Measurements from ENCODE around the gene NLRP7. TPM values are rescaled to one million over a fixed set of nuclear protein-coding genes. Genes with fewer than 3 reads are reported as not detected.
"Not testable (repeated sequence)": the region's sequence is repeated elsewhere in the genome, so short reads cannot be mapped to it uniquely, and the experiment has no call there.

NLRP7 gene
- total RNA-seq, 2 donors from 2014 or later, result not detected

GRCh38 chr19:54905803-54906511 lies 41.4 kb downstream of the NLRP7 start, which contains the start of gene NCR1:
Gene NCR1, plus strand, starts transcription at chr19:54906148. Its CDS starts 40 bp downstream, at chr19:54906188.
- Mint-ChIP-seq H3K36me3 (ENCODE audit: low read depth) (no peaks in the 10 kb centered on the region), H3K27ac (no peak within 1 kb of the TSS), H3K4me1 (no peaks in the 10 kb centered on the region), H3K4me3 (no peak within 1 kb of the TSS), H3K27me3 (peaks cover 6% of the 10 kb centered on the region)
- H3K9me3 ChIP-seq (ENCODE audit: control insufficient read depth, low read length, poor library complexity, severe bottlenecking), result no peaks in the 10 kb centered on the region
- no peak for ATAC-seq
- no peak for DNase-seq

GRCh38 chr19:54905421-54905802 lies 41.9 kb downstream of the NLRP7 start:
- Mint-ChIP-seq H3K36me3 (ENCODE audit: low read depth) (no peaks in the 10 kb centered on the region), H3K27ac (no peak overlapping the region), H3K4me1 (no peaks in the 10 kb centered on the region), H3K4me3 (no peak overlapping the region), H3K27me3 (peaks cover 7% of the 10 kb centered on the region)
- ATAC-seq, result no peak
- no peak for DNase-seq
- no peaks in the 10 kb centered on the region for H3K9me3 ChIP-seq (ENCODE audit: control insufficient read depth, low read length, poor library complexity, severe bottlenecking)

- not testable (repeated sequence) for DNase-seq; H3K9me3 ChIP-seq (ENCODE audit: control insufficient read depth, low read length, poor library complexity, severe bottlenecking); H3K27ac Mint-ChIP-seq; H3K4me3 Mint-ChIP-seq; H3K36me3 Mint-ChIP-seq (ENCODE audit: low read depth); ATAC-seq; H3K4me1 Mint-ChIP-seq
- peaks cover 17% of the 10 kb centered on the region for H3K27me3 Mint-ChIP-seq
These were observed 43.1 kb downstream of the NLRP7 start for GRCh38 chr19:54904261-54904660.

GRCh38 chr19:54903303-54903702 lies 44.0 kb downstream of the NLRP7 start:
- ATAC-seq, result no peak
- no peak overlapping the region for H3K27ac Mint-ChIP-seq

GRCh38 chr19:54902061-54902460 lies 45.3 kb downstream of the NLRP7 start:
- Mint-ChIP-seq H3K27ac (no peak overlapping the region), H3K27me3 (peaks cover 32% of the 10 kb centered on the region), H3K36me3 (ENCODE audit: low read depth) (peaks cover 2% of the 10 kb centered on the region), H3K4me1 (peaks cover 3% of the 10 kb centered on the region), H3K4me3 (no peak overlapping the region)
- ATAC-seq, result no peak
- DNase-seq, result no peak
- no peaks in the 10 kb centered on the region for H3K9me3 ChIP-seq (ENCODE audit: control insufficient read depth, low read length, poor library complexity, severe bottlenecking)

More at GRCh38 chr19:54903303-54903702, 44.0 kb downstream of the NLRP7 start:
- DNase-seq, result no peak
- H3K9me3 ChIP-seq (ENCODE audit: control insufficient read depth, low read length, poor library complexity, severe bottlenecking), result no peaks in the 10 kb centered on the region
- Mint-ChIP-seq H3K4me1 (peaks cover 3% of the 10 kb centered on the region), H3K27me3 (peaks cover 26% of the 10 kb centered on the region), H3K4me3 (no peak overlapping the region), H3K36me3 (ENCODE audit: low read depth) (no peaks in the 10 kb centered on the region)

GRCh38 chr19:54901153-54901552 lies 46.2 kb downstream of the NLRP7 start:
- H3K9me3 ChIP-seq (ENCODE audit: control insufficient read depth, low read length, poor library complexity, severe bottlenecking); H3K27ac Mint-ChIP-seq; ATAC-seq; H3K4me3 Mint-ChIP-seq; DNase-seq; H3K4me1 Mint-ChIP-seq; H3K36me3 Mint-ChIP-seq (ENCODE audit: low read depth): not testable (repeated sequence)
- H3K27me3 Mint-ChIP-seq, result peaks cover 35% of the 10 kb centered on the region

- not testable (repeated sequence) for H3K27ac Mint-ChIP-seq; DNase-seq; ATAC-seq; H3K4me1 Mint-ChIP-seq; H3K36me3 Mint-ChIP-seq (ENCODE audit: low read depth); H3K9me3 ChIP-seq (ENCODE audit: control insufficient read depth, low read length, poor library complexity, severe bottlenecking); H3K4me3 Mint-ChIP-seq
- peaks cover 39% of the 10 kb centered on the region for H3K27me3 Mint-ChIP-seq
These were observed 47.7 kb downstream of the NLRP7 start for GRCh38 chr19:54899646-54900045.

GRCh38 chr19:54898685-54899084 lies 48.6 kb downstream of the NLRP7 start:
- DNase-seq, result not testable (repeated sequence)
- H3K27me3 Mint-ChIP-seq, result peaks cover 40% of the 10 kb centered on the region

GRCh38 chr19:54896036-54896435 lies 51.3 kb downstream of the NLRP7 start:
- no peaks in the 10 kb centered on the region for H3K9me3 ChIP-seq (ENCODE audit: control insufficient read depth, low read length, poor library complexity, severe bottlenecking)
- peaks cover 40% of the 10 kb centered on the region for H3K27me3 Mint-ChIP-seq
- no peak overlapping the region for H3K4me3 Mint-ChIP-seq
- H3K4me1 Mint-ChIP-seq, result peaks cover 3% of the 10 kb centered on the region
- DNase-seq (no peak), ATAC-seq (no peak)
- peaks cover 2% of the 10 kb centered on the region for H3K36me3 Mint-ChIP-seq (ENCODE audit: low read depth)
- H3K27ac Mint-ChIP-seq, result no peak overlapping the region

More at GRCh38 chr19:54898685-54899084, 48.6 kb downstream of the NLRP7 start:
- H3K27ac Mint-ChIP-seq; H3K4me3 Mint-ChIP-seq; H3K9me3 ChIP-seq (ENCODE audit: control insufficient read depth, low read length, poor library complexity, severe bottlenecking); H3K4me1 Mint-ChIP-seq; H3K36me3 Mint-ChIP-seq (ENCODE audit: low read depth); ATAC-seq: not testable (repeated sequence)

GRCh38 chr19:54894106-54894505 lies 53.2 kb downstream of the NLRP7 start:
- H3K27me3 Mint-ChIP-seq, result peaks cover 33% of the 10 kb centered on the region
- H3K36me3 Mint-ChIP-seq (ENCODE audit: low read depth); H3K27ac Mint-ChIP-seq; DNase-seq; ATAC-seq; H3K4me1 Mint-ChIP-seq; H3K9me3 ChIP-seq (ENCODE audit: control insufficient read depth, low read length, poor library complexity, severe bottlenecking); H3K4me3 Mint-ChIP-seq: not testable (repeated sequence)

- DNase-seq, result no peak
- no peaks in the 10 kb centered on the region for H3K4me1 Mint-ChIP-seq
- peaks cover 2% of the 10 kb centered on the region for H3K36me3 Mint-ChIP-seq (ENCODE audit: low read depth)
- H3K27ac Mint-ChIP-seq, result no peak overlapping the region
- no peak overlapping the region for H3K4me3 Mint-ChIP-seq
- H3K27me3 Mint-ChIP-seq, result peaks cover 26% of the 10 kb centered on the region
- no peaks in the 10 kb centered on the region for H3K9me3 ChIP-seq (ENCODE audit: control insufficient read depth, low read length, poor library complexity, severe bottlenecking)
- no peak for ATAC-seq
These were observed 53.9 kb downstream of the NLRP7 start for GRCh38 chr19:54893406-54893805.

- no peaks in the 10 kb centered on the region for H3K9me3 ChIP-seq (ENCODE audit: control insufficient read depth, low read length, poor library complexity, severe bottlenecking)
- peaks cover 5% of the 10 kb centered on the region for H3K27me3 Mint-ChIP-seq
- no peaks in the 10 kb centered on the region for H3K4me1 Mint-ChIP-seq
- DNase-seq, result no peak
- H3K36me3 Mint-ChIP-seq (ENCODE audit: low read depth), result no peaks in the 10 kb centered on the region
- ATAC-seq, result no peak
- no peak overlapping the region for H3K4me3 Mint-ChIP-seq
- H3K27ac Mint-ChIP-seq, result no peak overlapping the region
These were observed 57.8 kb downstream of the NLRP7 start for GRCh38 chr19:54889566-54889965.

GRCh38 chr19:54888239-54888638 lies 59.1 kb downstream of the NLRP7 start:
- no peak for DNase-seq
- Mint-ChIP-seq H3K27me3 (peaks cover 5% of the 10 kb centered on the region), H3K27ac (no peak overlapping the region), H3K36me3 (ENCODE audit: low read depth) (no peaks in the 10 kb centered on the region), H3K4me3 (no peak overlapping the region), H3K4me1 (no peaks in the 10 kb centered on the region)
- H3K9me3 ChIP-seq (ENCODE audit: control insufficient read depth, low read length, poor library complexity, severe bottlenecking), result no peaks in the 10 kb centered on the region
- no peak for ATAC-seq

- Mint-ChIP-seq H3K4me1 (no peaks in the 10 kb centered on the region), H3K27me3 (peaks cover 26% of the 10 kb centered on the region), H3K36me3 (ENCODE audit: low read depth) (peaks cover 2% of the 10 kb centered on the region), H3K4me3 (no peak overlapping the region), H3K27ac (no peak overlapping the region)
- DNase-seq (no peak), ATAC-seq (no peak)
- no peaks in the 10 kb centered on the region for H3K9me3 ChIP-seq (ENCODE audit: control insufficient read depth, low read length, poor library complexity, severe bottlenecking)
These were observed 64.1 kb downstream of the NLRP7 start for GRCh38 chr19:54883228-54883627.

All from T-helper 17 cell (primary cell).